Tibial nerve (tissue), 4 donors: ENCODE measurements around the gene GOPC. TPM values are rescaled to one million over a fixed set of nuclear protein-coding genes. Genes with fewer than 3 reads are reported as not detected.

Experiments
- DNase-seq, 2 donors: peaks; one replicate each; pipeline ENCODE4 v3.0.0-alpha.2; 2019; ENCODE audit warnings: low spot score in 2 of 2
- H3K27ac ChIP-seq, 4 donors: fragments of 200-600 bp; sonication (generic) in 3 of 4; one replicate each; pipeline ENCODE4 v1.5.1; 2017 to 2019; ENCODE audit warnings: mild to moderate bottlenecking in 1 of 4
- H3K27me3 ChIP-seq, 2 donors: fragments of 200-600 bp; sonication (generic) in 1 of 2; one replicate each; pipeline versions ENCODE4 v1.5.1 to v1.6.0; 2017 to 2019
- H3K36me3 ChIP-seq, 3 donors: fragments of 200-600 bp; sonication (generic); one replicate each; pipeline ENCODE4 v1.5.1; 2018 to 2019
- H3K4me1 ChIP-seq, 4 donors: fragments of 200-600 bp; sonication (generic) in 3 of 4; one replicate each; pipeline ENCODE4 v1.5.1; 2017 to 2019
- H3K4me3 ChIP-seq, 4 donors: fragments of 200-600 bp; sonication (generic) in 3 of 4; one replicate each; pipeline ENCODE4 v1.5.1; 2017 to 2019; ENCODE audit warnings: mild to moderate bottlenecking in 1 of 4, moderate library complexity in 1 of 4
- H3K9me3 ChIP-seq, 4 donors: fragments of 200-600 bp; sonication (generic) in 3 of 4; one replicate each; pipeline ENCODE4 v1.5.1; 2017 to 2019
- CTCF ChIP-seq, 5 experiments: fragments of 200-600 bp in 3 of 5; fragments of 450-650 bp in 2 of 5; sonication (generic) in 3 of 5; IDR thresholded peaks; one replicate each; pipeline ENCODE4 v1.5.1; 2016 to 2019; ENCODE audit warnings: antibody characterized with exemption in 5 of 5, mild to moderate bottlenecking in 3 of 5, moderate library complexity in 2 of 5
- EP300 ChIP-seq, 2 donors: sonication (generic); formaldehyde crosslinking; IDR thresholded peaks; one replicate each; pipeline ENCODE4 v1.6.1; 2017; ENCODE audit warnings: antibody characterized with exemption in 2 of 2, mild to moderate bottlenecking in 1 of 2
- POLR2A ChIP-seq, 2 donors: fragments of 450-650 bp; IDR thresholded peaks; one replicate each; pipeline ENCODE4 v1.6.1; 2017; ENCODE audit warnings: antibody characterized with exemption in 2 of 2, mild to moderate bottlenecking in 2 of 2, moderate library complexity in 2 of 2
- WGBS, 2 donors: methylation state at CpG; one replicate each; pipeline ENCODE4 v1.1.5; 2018; 5-methylcytosine and 5-hydroxymethylcytosine counted together
- total RNA-seq, 4 donors: library from RNA; depleted of rRNA; stranded (reverse); fragments of >200 nt; gene quantifications; one replicate each; pipeline ENCODE4 v1.1.0, GENCODE V29; 2016

The GOPC gene
- total RNA-seq, 4 donors from 2014 or later: 25.5 to 34.1 (median 31.0) TPM

GRCh38 chr6:117531809-117532725 is 70.2 kb downstream of the GOPC start:
- 93% methylated on average over 5 of the region's 5 CpGs for WGBS, 2 donors

GRCh38 chr6:117531346-117531745 is 71.0 kb downstream of the GOPC start:
- 52 to 59% methylated on average over 6 of the region's 6 CpGs for WGBS, 2 donors
- Histone ChIP-seq H3K9me3 (no peaks in the 10 kb centered on the region), H3K4me3 (no peak overlapping the region), H3K36me3 (no peaks in the 10 kb centered on the region), H3K4me1 (peaks cover 0 to 14% (median 0%) of the 10 kb centered on the region in 4 donors), H3K27ac (peak overlapping the region in 2 of 4 donors; percentile 46 to 53), H3K27me3 (no peaks in the 10 kb centered on the region)
- no peak for TF ChIP-seq EP300 (IDR thresholded peaks at IDR 0.05)
- TF ChIP-seq CTCF (IDR thresholded peaks at IDR 0.05): no peak
- no peak for TF ChIP-seq POLR2A (IDR thresholded peaks at IDR 0.05)
- no peak for DNase-seq

More at GRCh38 chr6:117531809-117532725, 70.2 kb downstream of the GOPC start:
- no peak for DNase-seq
- H3K4me1 ChIP-seq: peaks cover 0 to 14% (median 0%) of the 10 kb centered on the region in 4 donors
- H3K27ac ChIP-seq: peak overlapping the region in 1 of 4 donors; percentile 53
- H3K36me3 ChIP-seq: peaks cover 0 to 4% (median 0%) of the 10 kb centered on the region in 3 donors
- no peaks in the 10 kb centered on the region for H3K9me3 ChIP-seq
- H3K27me3 ChIP-seq: no peaks in the 10 kb centered on the region
- no peak for TF ChIP-seq EP300 (IDR thresholded peaks at IDR 0.05)
- no peak for TF ChIP-seq POLR2A (IDR thresholded peaks at IDR 0.05)
- no peak for TF ChIP-seq CTCF (IDR thresholded peaks at IDR 0.05)
- no peak overlapping the region for H3K4me3 ChIP-seq

- TF ChIP-seq POLR2A (IDR thresholded peaks at IDR 0.05) (no peak), EP300 (IDR thresholded peaks at IDR 0.05) (no peak), CTCF (IDR thresholded peaks at IDR 0.05) (no peak)
- 86 to 94% methylated on average over 4 of the region's 4 CpGs for WGBS, 2 donors
- Histone ChIP-seq H3K4me1 (peaks cover 0 to 14% (median 0%) of the 10 kb centered on the region in 4 donors), H3K27me3 (no peaks in the 10 kb centered on the region), H3K27ac (peak overlapping the region in 2 of 4 donors; percentile 46 to 53), H3K36me3 (no peaks in the 10 kb centered on the region), H3K9me3 (no peaks in the 10 kb centered on the region), H3K4me3 (no peak overlapping the region)
- DNase-seq: no peak
These were observed 71.7 kb downstream of the GOPC start for GRCh38 chr6:117530467-117531242.

- Histone ChIP-seq H3K4me3 (no peak overlapping the region), H3K27ac (no peak overlapping the region), H3K4me1 (peaks cover 0 to 8% (median 0%) of the 10 kb centered on the region in 4 donors), H3K9me3 (no peaks in the 10 kb centered on the region), H3K27me3 (no peaks in the 10 kb centered on the region), H3K36me3 (peaks cover 0 to under 1% (median 0%) of the 10 kb centered on the region in 3 donors)
- DNase-seq: no peak
- WGBS, 2 donors: 76 to 83% methylated on average over 2 of the region's 2 CpGs
- TF ChIP-seq POLR2A (IDR thresholded peaks at IDR 0.05): no peak
- no peak for TF ChIP-seq CTCF (IDR thresholded peaks at IDR 0.05)
- no peak for TF ChIP-seq EP300 (IDR thresholded peaks at IDR 0.05)
These were observed 76.7 kb downstream of the GOPC start for GRCh38 chr6:117525607-117526006.
